Fibroblast of mammary gland (primary cell): ENCODE results near the gene GALNS.
"Not testable (repeated sequence)": the region's sequence is repeated elsewhere in the genome, so short reads cannot be mapped to it uniquely, and the experiment has no call there.

Experiments used
- DNase-seq: peaks from one replicate; pipeline ENCODE4 v3.0.0-alpha.2; 2010; ENCODE audit warnings: low read depth
- H3K4me3 ChIP-seq: 2 replicates; pipeline ENCODE4 v1.5.1; 2011; ENCODE audit warnings: low read depth, mild to moderate bottlenecking, low read length, moderate library complexity; ENCODE audit not compliant: control insufficient read depth
- TF ChIP-seq, protein P1 (sequence below): conservative IDR thresholded peaks from 2 replicates; pipeline ENCODE4 v1.5.1; 2011; ENCODE audit warnings: low read depth, low read length, inconsistent platforms; ENCODE audit not compliant: control insufficient read depth, insufficient read depth

Gene GALNS

GRCh38 chr16:88894681-88895300 lies 38.0 kb upstream of the GALNS start:
- TF ChIP-seq, protein P1, sequence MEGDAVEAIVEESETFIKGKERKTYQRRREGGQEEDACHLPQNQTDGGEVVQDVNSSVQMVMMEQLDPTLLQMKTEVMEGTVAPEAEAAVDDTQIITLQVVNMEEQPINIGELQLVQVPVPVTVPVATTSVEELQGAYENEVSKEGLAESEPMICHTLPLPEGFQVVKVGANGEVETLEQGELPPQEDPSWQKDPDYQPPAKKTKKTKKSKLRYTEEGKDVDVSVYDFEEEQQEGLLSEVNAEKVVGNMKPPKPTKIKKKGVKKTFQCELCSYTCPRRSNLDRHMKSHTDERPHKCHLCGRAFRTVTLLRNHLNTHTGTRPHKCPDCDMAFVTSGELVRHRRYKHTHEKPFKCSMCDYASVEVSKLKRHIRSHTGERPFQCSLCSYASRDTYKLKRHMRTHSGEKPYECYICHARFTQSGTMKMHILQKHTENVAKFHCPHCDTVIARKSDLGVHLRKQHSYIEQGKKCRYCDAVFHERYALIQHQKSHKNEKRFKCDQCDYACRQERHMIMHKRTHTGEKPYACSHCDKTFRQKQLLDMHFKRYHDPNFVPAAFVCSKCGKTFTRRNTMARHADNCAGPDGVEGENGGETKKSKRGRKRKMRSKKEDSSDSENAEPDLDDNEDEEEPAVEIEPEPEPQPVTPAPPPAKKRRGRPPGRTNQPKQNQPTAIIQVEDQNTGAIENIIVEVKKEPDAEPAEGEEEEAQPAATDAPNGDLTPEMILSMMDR = no peak
- DNase-seq = no peak
- H3K4me3 ChIP-seq = no peak overlapping the region

DNA sequence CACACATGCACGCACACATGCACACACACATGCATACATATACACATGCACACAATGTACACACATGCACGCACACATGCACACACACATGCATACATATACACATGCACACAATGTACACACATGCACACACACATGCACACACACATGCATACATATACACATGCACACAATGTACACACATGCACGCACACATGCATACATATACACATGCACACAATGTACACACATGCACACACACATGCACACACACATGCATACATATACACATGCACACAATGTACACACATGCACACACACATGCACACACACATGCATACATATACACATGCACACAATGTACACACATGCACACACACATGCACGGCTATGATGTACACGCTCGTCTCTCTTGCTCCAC lies 37.5 kb upstream of the GALNS start:
- not testable (repeated sequence) for H3K4me3 ChIP-seq, DNase-seq

GRCh38 chr16:88893127-88893968 lies 36.6 kb upstream of the GALNS start:
- DNase-seq = no peak
- H3K4me3 ChIP-seq = no peak overlapping the region
- TF ChIP-seq, protein P1 = no peak

- DNase-seq = no peak
- TF ChIP-seq, protein P1 = no peak
- no peak overlapping the region for H3K4me3 ChIP-seq
Observed at GRCh38 chr16:88892065-88892464, 35.3 kb upstream of the GALNS start.

DNA sequence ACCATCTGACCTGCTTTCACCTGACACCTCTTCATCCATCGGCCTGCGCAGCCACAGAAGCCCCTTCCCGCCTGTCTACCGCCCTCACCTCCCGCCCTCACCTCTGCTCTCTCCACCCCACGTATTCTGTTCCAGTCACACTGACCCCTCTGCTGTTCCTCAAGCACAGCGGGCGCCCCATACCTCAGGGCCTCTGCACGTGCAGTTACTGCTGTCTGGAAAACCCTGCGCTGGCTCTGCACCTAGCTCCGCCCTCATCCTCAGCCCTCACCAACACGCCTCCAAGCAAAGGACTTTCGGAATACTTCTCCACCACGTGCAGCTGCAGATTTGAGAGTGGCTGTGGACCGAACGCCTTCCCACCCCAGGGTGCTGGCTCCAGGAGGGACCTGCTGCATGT lies 34.3 kb upstream of the GALNS start:
- no peak overlapping the region for H3K4me3 ChIP-seq
- TF ChIP-seq, protein P1 = no peak
- no peak for DNase-seq

- not testable (repeated sequence) for DNase-seq
Observed at GRCh38 chr16:88889702-88890352, 33.1 kb upstream of the GALNS start.

GRCh38 chr16:88888461-88889387 lies 32.0 kb upstream of the GALNS start:
- no peak overlapping the region for H3K4me3 ChIP-seq
- TF ChIP-seq, protein P1 = no peak
- DNase-seq = no peak

More at GRCh38 chr16:88889702-88890352, 33.1 kb upstream of the GALNS start:
- not testable (repeated sequence) for H3K4me3 ChIP-seq
